Fibroblast of lung (primary cell): ENCODE measurements around the gene FSTL5. TPM values are rescaled to one million over a fixed set of nuclear protein-coding genes. Genes with fewer than 3 reads are reported as not detected.
A peak's percentile ranks its signal among the peaks of the same experiment; 100 is the strongest.

ENCODE experiments used
- DNase-seq, 2 donors: peaks; one replicate each; pipeline versions ENCODE4 v3.0.0 to v3.0.0-alpha.2; 2010; ENCODE audit warnings: low read depth in 2 of 2
- H2AFZ ChIP-seq: 2 replicates; pipeline ENCODE4 v1.5.1; 2012; ENCODE audit warnings: low read length, control low read depth, inconsistent platforms
- H3K27ac ChIP-seq: 2 replicates; pipeline ENCODE4 v1.5.1; 2011; ENCODE audit warnings: low read length, control low read depth; ENCODE audit not compliant: insufficient read depth
- H3K27me3 ChIP-seq: 2 replicates; pipeline ENCODE4 v1.5.1; 2011; ENCODE audit warnings: mild to moderate bottlenecking, low read length; ENCODE audit not compliant: control insufficient read depth, insufficient read depth
- H3K36me3 ChIP-seq: 2 replicates; pipeline ENCODE4 v1.5.1; 2011; ENCODE audit warnings: low read length; ENCODE audit not compliant: control insufficient read depth, insufficient read depth
- H3K4me1 ChIP-seq: 2 replicates; pipeline ENCODE4 v1.5.1; 2011; ENCODE audit warnings: low read length; ENCODE audit not compliant: control insufficient read depth, insufficient read depth; ENCODE audit errors: extremely low read depth
- H3K4me2 ChIP-seq: 2 replicates; pipeline ENCODE4 v1.5.1; 2011; ENCODE audit warnings: low read length, control low read depth; ENCODE audit not compliant: insufficient read depth; ENCODE audit errors: extremely low read depth
- H3K4me3 ChIP-seq, 4 experiments: fragments of 200-600 bp in 1 of 4; sonication (generic) in 1 of 4; replicated peaks in 1 of 4; 2 replicates each; pipeline ENCODE4 v1.5.1; 2011 to 2016; ENCODE audit warnings: low read length in 4 of 4, low read depth in 3 of 4, mild to moderate bottlenecking in 3 of 4, control low read depth in 2 of 4, inconsistent platforms in 1 of 4, mixed read lengths in 1 of 4; ENCODE audit not compliant: insufficient read depth in 1 of 4; ENCODE audit errors: control extremely low read depth in 1 of 4
- H3K79me2 ChIP-seq: 2 replicates; pipeline ENCODE4 v1.5.1; 2012; ENCODE audit warnings: mild to moderate bottlenecking, low read length, inconsistent platforms; ENCODE audit not compliant: control insufficient read depth, insufficient read depth
- H3K9ac ChIP-seq: 2 replicates; pipeline ENCODE4 v1.5.1; 2011; ENCODE audit warnings: mild to moderate bottlenecking, low read length, control low read depth; ENCODE audit not compliant: insufficient read depth
- H3K9me3 ChIP-seq: 2 replicates; pipeline ENCODE4 v1.5.1; 2012; ENCODE audit warnings: low read depth, low read length; ENCODE audit not compliant: control insufficient read depth, insufficient read depth
- H4K20me1 ChIP-seq: 2 replicates; pipeline ENCODE4 v1.5.1; 2011; ENCODE audit warnings: low read length; ENCODE audit not compliant: control insufficient read depth, insufficient read depth; ENCODE audit errors: extremely low read depth
- CTCF ChIP-seq, 2 donors: IDR thresholded peaks in 1 of 2; conservative IDR thresholded peaks in 1 of 2; 1 replicate in 1 of 2; 2 replicates in 1 of 2; pipeline ENCODE4 v1.5.1; 2011 to 2012; ENCODE audit warnings: low read length in 2 of 2, control low read depth in 1 of 2, inconsistent platforms in 1 of 2, low read depth in 1 of 2, mild to moderate bottlenecking in 1 of 2
- EZH2 ChIP-seq: IDR thresholded peaks from 2 replicates; pipeline ENCODE4 v1.5.1; 2012; ENCODE audit warnings: low read length, control low read depth, mild to moderate bottlenecking; ENCODE audit errors: missing control alignments
- polyA plus RNA-seq, 2 donors: library from polyadenylated mRNA; depleted of rRNA in 1 of 2; stranded (reverse) in 1 of 2; unstranded in 1 of 2; fragments of >200 nt; gene quantifications; 2 replicates each; pipeline ENCODE4 v1.2.1, GENCODE V29; 2011 to 2012; ENCODE audit warnings: missing spikeins in 1 of 2
- total RNA-seq: library from RNA; depleted of rRNA; stranded (reverse); fragments of >200 nt; gene quantifications from 2 replicates; pipeline ENCODE4 v1.2.1, GENCODE V29; 2014

Gene FSTL5
- total and polyA plus RNA-seq, 2 donors (not counting 1 experiment from before 2014, with no cell fraction given) = 0.11 to 0.33 TPM

- no peak overlapping the region for H3K4me2 ChIP-seq
- TF ChIP-seq CTCF (conservative IDR thresholded peaks at IDR 0.05 in 1 of 2, IDR thresholded peaks at IDR 0.05 in 1 of 2; ENCODE audit: low read depth in 1 of 2, low read length in 2 of 2) = no peak
- TF ChIP-seq EZH2 = no peak
- H3K27ac ChIP-seq = no peak overlapping the region
- H2AFZ ChIP-seq = no peak overlapping the region
- no peaks in the 10 kb centered on the region for H3K4me1 ChIP-seq
- no peaks in the 10 kb centered on the region for H3K9me3 ChIP-seq
- H4K20me1 ChIP-seq = no peaks in the 10 kb centered on the region
- H3K79me2 ChIP-seq = no peaks in the 10 kb centered on the region
- peak in 1 of 2 donors; percentile 66 for DNase-seq
- H3K27me3 ChIP-seq = no peaks in the 10 kb centered on the region
- H3K9ac ChIP-seq = no peak overlapping the region
- H3K4me3 ChIP-seq = no peak overlapping the region
- no peaks in the 10 kb centered on the region for H3K36me3 ChIP-seq
Observed at GRCh38 chr4:162061214-162061613, 102.6 kb downstream of the FSTL5 start.

GRCh38 chr4:162059656-162060055, 104.1 kb downstream of the FSTL5 start:
- Histone ChIP-seq H3K4me1 (no peaks in the 10 kb centered on the region), H3K79me2 (no peaks in the 10 kb centered on the region), H2AFZ (no peak overlapping the region), H3K9ac (no peak overlapping the region), H4K20me1 (no peaks in the 10 kb centered on the region), H3K4me3 (no peak overlapping the region), H3K9me3 (no peaks in the 10 kb centered on the region), H3K27ac (no peak overlapping the region), H3K36me3 (no peaks in the 10 kb centered on the region), H3K27me3 (no peaks in the 10 kb centered on the region), H3K4me2 (no peak overlapping the region)
- TF ChIP-seq EZH2 = no peak
- DNase-seq = no peak

- Histone ChIP-seq H4K20me1 (no peaks in the 10 kb centered on the region), H3K27ac (no peak overlapping the region), H2AFZ (no peak overlapping the region), H3K36me3 (no peaks in the 10 kb centered on the region), H3K27me3 (no peaks in the 10 kb centered on the region), H3K9ac (no peak overlapping the region), H3K4me1 (no peaks in the 10 kb centered on the region), H3K9me3 (no peaks in the 10 kb centered on the region), H3K79me2 (no peaks in the 10 kb centered on the region), H3K4me3 (no peak overlapping the region), H3K4me2 (no peak overlapping the region)
- TF ChIP-seq EZH2 (no peak), CTCF (conservative IDR thresholded peaks at IDR 0.05 in 1 of 2, IDR thresholded peaks at IDR 0.05 in 1 of 2; ENCODE audit: low read depth in 1 of 2, low read length in 2 of 2) (no peak)
- DNase-seq = peak in 1 of 2 donors; percentile 30
Observed at GRCh38 chr4:162056990-162057389, 106.8 kb downstream of the FSTL5 start.
